Smooth muscle cell (in vitro differentiated cells): Measurements from ENCODE around the gene DGCR2. TPM values are rescaled to one million over a fixed set of nuclear protein-coding genes. Genes with fewer than 3 reads are reported as not detected.

ENCODE experiments used
- DNase-seq: peaks from one replicate; lab custom pipeline; 2025; ENCODE audit not compliant: unreplicated experiment; lab: John Stamatoyannopoulos, UW
- H2AFZ ChIP-seq: fragments of 200-600 bp; sonication (generic); 2 replicates; pipeline ENCODE4 v1.6.0; 2016; ENCODE audit warnings: antibody characterized with exemption, low read depth, mild to moderate bottlenecking
- H3F3A ChIP-seq: fragments of 200-600 bp; sonication (generic); 2 replicates; pipeline ENCODE4 v1.6.0; 2017; ENCODE audit warnings: antibody characterized with exemption, low read depth
- H3K27ac ChIP-seq: fragments of 200-600 bp; sonication (generic); 2 replicates; pipeline ENCODE4 v1.5.1; 2016; ENCODE audit warnings: low read depth, mild to moderate bottlenecking
- H3K27me3 ChIP-seq: fragments of 200-600 bp; sonication (generic); 2 replicates; pipeline ENCODE4 v1.6.1; 2016; ENCODE audit warnings: low read depth, mild to moderate bottlenecking
- H3K36me3 ChIP-seq: fragments of 200-600 bp; sonication (generic); 2 replicates; pipeline ENCODE4 v1.5.1; 2016; ENCODE audit warnings: low read depth
- H3K4me1 ChIP-seq: fragments of 200-600 bp; sonication (generic); 2 replicates; pipeline ENCODE4 v1.5.1; 2016; ENCODE audit warnings: low read depth
- H3K4me2 ChIP-seq: fragments of 200-600 bp; sonication (generic); 2 replicates; pipeline ENCODE4 v1.6.0; 2016; ENCODE audit warnings: mild to moderate bottlenecking
- H3K4me3 ChIP-seq: fragments of 200-600 bp; sonication (generic); 2 replicates; pipeline ENCODE4 v1.5.1; 2016; ENCODE audit warnings: mild to moderate bottlenecking
- H3K79me2 ChIP-seq: fragments of 200-600 bp; sonication (generic); 2 replicates; pipeline ENCODE4 v1.6.0; 2016; ENCODE audit warnings: low read depth, mild to moderate bottlenecking
- H3K9ac ChIP-seq: fragments of 200-600 bp; sonication (generic); 2 replicates; pipeline ENCODE4 v1.6.0; 2016; ENCODE audit warnings: low read depth
- H3K9me3 ChIP-seq: fragments of 200-600 bp; sonication (generic); replicated peaks from 2 replicates; pipeline ENCODE4 v1.5.1; 2016; ENCODE audit warnings: low read depth
- H4K20me1 ChIP-seq: fragments of 200-600 bp; sonication (generic); 2 replicates; pipeline ENCODE4 v1.6.0; 2016; ENCODE audit warnings: low read depth
- WGBS: methylation state at CpG from one replicate; pipeline ENCODE4 v1.1.7; 2016; ENCODE audit warnings: low lambda C conversion rate; 5-methylcytosine and 5-hydroxymethylcytosine counted together
- polyA plus RNA-seq: library from polyadenylated mRNA; unstranded; fragments of >200 nt; fragmentation: Nextera tagmentation; extraction: Ambion mirVana; gene quantifications from 2 replicates; pipeline ENCODE4 v1.2.1, GENCODE V29; 2016
- total RNA-seq: library from RNA; depleted of rRNA; stranded (reverse); fragments of >200 nt; gene quantifications from 2 replicates; pipeline ENCODE4 v1.2.3, GENCODE V29; 2014
- TF ChIP-seq, protein P1 (sequence below): fragments of 200-600 bp; sonication (generic); IDR thresholded peaks from 2 replicates; pipeline ENCODE4 v1.5.1; 2017; ENCODE audit warnings: borderline replicate concordance, mild to moderate bottlenecking, antibody characterized with exemption; ENCODE audit not compliant: insufficient read depth, poor library complexity, severe bottlenecking

DGCR2 gene
- total and polyA plus RNA-seq, 2 experiments from 2014 or later: 46.7 to 53.2 TPM

DNA sequence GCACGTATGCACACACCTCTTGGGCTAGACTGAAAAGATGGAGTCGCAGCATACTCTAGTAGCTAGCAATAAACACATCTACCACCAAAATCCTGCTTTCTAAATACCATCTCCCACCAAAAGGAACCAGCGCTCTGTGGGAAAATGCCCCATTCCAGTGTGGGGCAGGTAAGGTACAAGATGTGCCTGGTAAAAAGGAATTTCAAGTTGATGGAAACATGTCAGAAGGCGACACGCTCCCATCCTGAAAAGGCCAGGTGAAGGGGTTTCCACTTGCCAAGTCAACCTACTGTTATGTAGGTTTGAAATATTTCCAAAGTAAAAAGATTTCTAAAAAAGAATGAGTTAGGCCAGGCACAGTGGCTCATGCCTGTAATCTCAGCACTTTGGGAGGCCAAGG, 8.8 kb downstream of the DGCR2 start:
- Histone ChIP-seq H3K4me1 (peaks cover 10% of the 10 kb centered on the region), H3K4me2 (no peak overlapping the region), H3K9me3 (no peaks in the 10 kb centered on the region), H3K79me2 (peaks cover 98% of the 10 kb centered on the region), H3K4me3 (no peak overlapping the region), H3K36me3 (no peaks in the 10 kb centered on the region), H4K20me1 (peaks cover 100% of the 10 kb centered on the region), H2AFZ (no peak overlapping the region), H3K9ac (no peak overlapping the region), H3K27me3 (no peaks in the 10 kb centered on the region), H3F3A (no peaks in the 10 kb centered on the region), H3K27ac (no peak overlapping the region)
- no peak for DNase-seq
- TF ChIP-seq, protein P1, sequence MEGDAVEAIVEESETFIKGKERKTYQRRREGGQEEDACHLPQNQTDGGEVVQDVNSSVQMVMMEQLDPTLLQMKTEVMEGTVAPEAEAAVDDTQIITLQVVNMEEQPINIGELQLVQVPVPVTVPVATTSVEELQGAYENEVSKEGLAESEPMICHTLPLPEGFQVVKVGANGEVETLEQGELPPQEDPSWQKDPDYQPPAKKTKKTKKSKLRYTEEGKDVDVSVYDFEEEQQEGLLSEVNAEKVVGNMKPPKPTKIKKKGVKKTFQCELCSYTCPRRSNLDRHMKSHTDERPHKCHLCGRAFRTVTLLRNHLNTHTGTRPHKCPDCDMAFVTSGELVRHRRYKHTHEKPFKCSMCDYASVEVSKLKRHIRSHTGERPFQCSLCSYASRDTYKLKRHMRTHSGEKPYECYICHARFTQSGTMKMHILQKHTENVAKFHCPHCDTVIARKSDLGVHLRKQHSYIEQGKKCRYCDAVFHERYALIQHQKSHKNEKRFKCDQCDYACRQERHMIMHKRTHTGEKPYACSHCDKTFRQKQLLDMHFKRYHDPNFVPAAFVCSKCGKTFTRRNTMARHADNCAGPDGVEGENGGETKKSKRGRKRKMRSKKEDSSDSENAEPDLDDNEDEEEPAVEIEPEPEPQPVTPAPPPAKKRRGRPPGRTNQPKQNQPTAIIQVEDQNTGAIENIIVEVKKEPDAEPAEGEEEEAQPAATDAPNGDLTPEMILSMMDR: no peak
- WGBS: 99% methylated on average over 5 of the region's 5 CpGs

DNA sequence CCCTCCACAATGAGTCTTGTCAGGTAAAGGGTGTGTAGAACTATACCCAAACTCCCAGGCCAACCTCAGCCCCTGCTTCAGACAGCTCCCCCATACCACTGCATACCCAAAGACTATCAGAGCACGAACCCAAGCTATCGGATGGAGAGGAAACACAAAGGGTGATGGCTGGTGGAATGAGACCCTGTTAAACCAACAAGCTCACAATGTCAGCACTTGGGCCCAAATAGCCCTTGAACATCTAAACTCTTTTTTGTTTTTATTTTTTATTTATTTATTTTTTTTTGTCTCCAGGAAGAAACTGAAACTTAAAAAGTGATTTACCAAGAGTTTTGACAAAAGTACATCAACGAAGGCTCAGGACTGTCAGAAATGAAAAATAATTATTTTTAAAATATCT, 10.6 kb downstream of the DGCR2 start:
- Histone ChIP-seq H4K20me1 (peaks cover 100% of the 10 kb centered on the region), H3K27me3 (no peaks in the 10 kb centered on the region), H2AFZ (no peak overlapping the region), H3K79me2 (peaks cover 94% of the 10 kb centered on the region), H3K4me3 (no peak overlapping the region), H3K36me3 (no peaks in the 10 kb centered on the region), H3K9ac (no peak overlapping the region), H3K9me3 (no peaks in the 10 kb centered on the region), H3K4me1 (peaks cover 10% of the 10 kb centered on the region), H3K27ac (no peak overlapping the region), H3K4me2 (no peak overlapping the region), H3F3A (no peaks in the 10 kb centered on the region)
- DNase-seq: no peak
- TF ChIP-seq, protein P1: no peak
- WGBS: 95% methylated on average over 3 of the region's 3 CpGs

DNA sequence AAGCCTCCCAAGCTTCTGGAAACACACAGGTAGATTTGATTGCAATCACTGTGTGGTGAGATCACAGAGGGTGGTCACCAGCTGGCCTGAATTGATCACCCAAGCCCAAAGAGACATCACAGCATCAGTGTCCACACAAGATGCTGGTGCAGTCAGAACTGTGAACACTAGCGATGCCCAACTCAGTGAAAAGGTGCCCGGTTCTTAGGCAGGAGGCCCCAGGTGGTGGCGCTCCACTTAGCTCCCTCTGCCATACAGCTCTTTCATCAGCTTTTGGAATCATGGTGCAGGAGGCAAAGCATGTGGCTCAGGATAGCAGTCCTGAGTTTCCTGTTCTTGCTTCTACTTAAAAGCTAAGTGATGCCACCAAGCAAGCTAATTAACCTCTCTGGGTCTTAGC, 11.1 kb downstream of the DGCR2 start:
- Histone ChIP-seq H3K79me2 (peaks cover 93% of the 10 kb centered on the region), H3K4me1 (peaks cover 10% of the 10 kb centered on the region), H3K27me3 (no peaks in the 10 kb centered on the region), H4K20me1 (peaks cover 100% of the 10 kb centered on the region), H3K4me3 (no peak overlapping the region), H3K9me3 (no peaks in the 10 kb centered on the region), H3K36me3 (no peaks in the 10 kb centered on the region), H3K4me2 (no peak overlapping the region), H3K27ac (no peak overlapping the region), H2AFZ (no peak overlapping the region), H3K9ac (no peak overlapping the region), H3F3A (no peaks in the 10 kb centered on the region)
- no peak for DNase-seq
- WGBS: 89% methylated on average over 3 of the region's 3 CpGs
- TF ChIP-seq, protein P1: no peak

DNA sequence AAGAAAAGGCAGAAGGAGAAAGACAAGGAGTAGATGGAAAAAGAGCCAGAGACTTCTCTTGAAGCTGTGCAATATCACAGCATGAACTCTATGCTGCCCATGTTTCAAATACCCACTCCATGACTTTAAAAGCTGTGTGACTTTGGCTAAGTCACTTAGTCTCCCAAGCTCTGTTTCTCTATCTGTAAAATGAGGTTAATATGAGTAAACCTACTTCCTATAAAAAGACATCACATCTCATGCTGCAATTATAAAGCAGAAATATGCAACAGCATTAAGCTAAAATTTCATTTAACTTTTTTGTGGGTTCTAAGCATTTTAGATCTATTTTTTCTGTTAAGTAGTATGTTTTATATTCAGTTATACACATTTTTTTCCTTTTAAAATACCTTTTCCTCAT, 11.6 kb downstream of the DGCR2 start:
- H4K20me1 ChIP-seq: peaks cover 100% of the 10 kb centered on the region
- H3K4me2 ChIP-seq: no peak overlapping the region
- no peak overlapping the region for H3K4me3 ChIP-seq
- H3K9ac ChIP-seq: no peak overlapping the region
- TF ChIP-seq, protein P1: no peak
- no peaks in the 10 kb centered on the region for H3K27me3 ChIP-seq
- no peak overlapping the region for H3K27ac ChIP-seq
- H3K9me3 ChIP-seq: no peaks in the 10 kb centered on the region
- DNase-seq: no peak
- H2AFZ ChIP-seq: no peak overlapping the region
- peaks cover 93% of the 10 kb centered on the region for H3K79me2 ChIP-seq
- peaks cover 10% of the 10 kb centered on the region for H3K4me1 ChIP-seq
- no peaks in the 10 kb centered on the region for H3K36me3 ChIP-seq
- no peaks in the 10 kb centered on the region for H3F3A ChIP-seq
